Pons (tissue), 1 donor: ENCODE results near the gene GSE1.
A peak's percentile ranks its signal among the peaks of the same experiment; 100 is the strongest.

Source experiments
- DNase-seq: peaks from one replicate; pipeline ENCODE4 v3.0.0-alpha.2; 2016; ENCODE audit warnings: low spot score

GSE1 gene

DNA sequence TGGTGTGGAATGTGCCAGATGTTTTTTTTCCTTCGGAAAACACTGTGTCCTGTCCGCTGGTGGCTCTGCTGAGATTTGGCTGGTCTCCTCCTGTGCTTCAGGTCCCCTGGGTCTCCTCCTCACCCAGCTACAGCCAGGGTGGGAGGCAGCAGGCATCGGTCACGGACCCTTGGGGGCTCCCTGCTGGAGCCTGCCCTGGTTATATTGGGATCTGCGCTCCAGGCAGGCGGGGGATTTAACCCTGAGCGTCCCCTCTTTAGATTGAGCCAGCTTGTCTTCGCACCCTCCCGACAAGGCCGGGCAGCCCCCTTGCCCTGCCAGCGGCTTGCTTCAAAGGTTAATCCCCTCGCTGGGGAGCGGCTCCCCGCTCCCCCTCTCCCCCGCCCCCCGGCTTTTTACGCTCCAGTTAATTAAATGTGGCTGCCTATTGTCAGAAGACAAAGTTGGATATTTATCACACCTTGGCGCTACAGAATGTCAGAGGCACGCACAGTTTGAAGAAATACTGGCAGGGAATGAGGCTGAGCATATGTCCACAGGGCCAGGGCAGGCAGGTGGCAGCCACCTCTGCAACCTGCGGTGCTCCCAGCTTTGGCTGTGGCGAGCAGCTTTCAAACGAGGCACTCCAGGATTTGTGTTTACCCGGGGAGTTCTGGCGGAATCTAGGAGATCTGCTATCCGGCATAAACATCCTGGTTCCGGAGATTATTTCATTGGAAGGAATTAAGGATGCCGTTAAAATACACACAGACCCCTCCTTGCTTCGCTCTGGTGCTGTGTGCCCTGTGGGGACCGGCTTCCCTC, 38.2 kb upstream of the GSE1 start:
- DNase-seq: no peak

- no peak for DNase-seq
These were observed 37.2 kb upstream of the GSE1 start for GRCh38 chr16:85575920-85576319.

DNA sequence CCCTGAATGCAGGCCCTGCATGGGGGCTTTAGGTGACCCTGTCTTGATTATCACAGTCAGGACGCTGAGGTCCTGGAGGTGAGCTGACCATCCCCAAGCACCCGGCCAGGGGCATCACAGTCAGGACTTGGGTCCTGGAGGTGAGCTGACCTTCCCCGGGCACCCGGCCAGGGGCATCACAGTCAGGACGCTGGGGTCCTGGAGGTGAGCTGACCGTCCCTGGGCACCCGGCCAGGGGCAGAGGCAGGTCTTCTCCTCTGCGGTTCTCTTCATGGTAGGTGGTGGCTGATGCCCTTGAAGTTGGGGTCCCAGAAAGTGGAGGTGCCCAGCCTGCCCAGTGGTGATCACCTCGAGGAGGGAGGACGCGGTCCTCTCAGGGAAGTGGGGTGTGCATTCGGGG, 36.2 kb upstream of the GSE1 start:
- DNase-seq: no peak

DNA sequence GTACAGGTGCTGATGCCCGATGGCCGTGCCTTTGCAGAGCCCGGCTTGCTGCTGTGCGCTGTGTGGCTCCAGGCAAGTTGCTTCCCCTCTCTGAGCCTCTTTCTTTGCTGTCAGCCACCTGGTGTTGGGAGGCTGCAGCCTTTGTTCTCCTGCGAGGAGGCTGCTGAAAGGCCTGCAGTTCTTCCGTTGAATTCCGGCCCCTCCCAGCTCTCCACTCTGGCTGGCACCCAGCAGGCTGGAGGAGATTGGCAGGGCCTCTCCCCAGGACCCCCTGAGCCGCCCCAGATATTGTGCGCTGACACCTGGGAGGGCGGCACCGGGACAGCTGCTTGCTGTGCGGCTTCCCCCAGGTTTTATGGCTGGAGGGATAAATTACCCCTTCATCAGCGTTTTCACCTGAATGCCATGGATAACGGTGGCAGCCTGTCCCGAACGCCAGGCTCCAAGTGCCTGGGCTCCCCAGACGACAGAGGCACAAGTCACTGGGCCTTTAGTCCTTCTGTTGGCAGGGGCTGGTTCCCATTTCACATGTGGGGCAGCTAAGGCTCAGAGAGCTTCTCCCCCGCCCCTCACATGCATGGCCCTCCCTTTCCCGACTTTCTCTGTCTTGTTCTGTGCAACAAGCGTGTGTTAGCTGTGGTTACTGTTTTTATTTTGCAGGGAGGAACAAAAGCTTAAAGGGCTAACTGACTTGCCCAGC, 35.1 kb upstream of the GSE1 start:
- DNase-seq: no peak

GRCh38 chr16:85578599-85578948, 34.5 kb upstream of the GSE1 start:
- DNase-seq: no peak

DNA sequence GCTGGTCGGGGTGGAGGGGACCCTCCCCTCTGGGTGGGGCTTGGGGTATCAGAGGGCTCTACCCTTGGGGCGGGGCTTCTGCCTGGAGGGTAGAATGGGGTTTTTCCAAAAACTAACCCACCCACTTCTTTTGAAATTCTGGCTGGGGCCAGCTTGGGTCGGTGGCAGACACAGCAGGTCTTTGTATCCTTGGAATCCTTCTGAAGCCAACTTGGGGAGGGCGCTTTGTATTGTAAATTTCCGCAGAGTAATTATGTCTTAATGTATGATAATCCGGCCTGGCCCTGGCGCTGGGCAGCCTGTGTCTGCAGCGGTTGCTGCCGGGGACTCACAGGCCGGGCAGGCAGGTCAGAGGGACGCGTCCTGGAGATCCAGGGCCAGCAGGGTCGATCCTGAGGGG, 33.9 kb upstream of the GSE1 start:
- DNase-seq: no peak

DNA sequence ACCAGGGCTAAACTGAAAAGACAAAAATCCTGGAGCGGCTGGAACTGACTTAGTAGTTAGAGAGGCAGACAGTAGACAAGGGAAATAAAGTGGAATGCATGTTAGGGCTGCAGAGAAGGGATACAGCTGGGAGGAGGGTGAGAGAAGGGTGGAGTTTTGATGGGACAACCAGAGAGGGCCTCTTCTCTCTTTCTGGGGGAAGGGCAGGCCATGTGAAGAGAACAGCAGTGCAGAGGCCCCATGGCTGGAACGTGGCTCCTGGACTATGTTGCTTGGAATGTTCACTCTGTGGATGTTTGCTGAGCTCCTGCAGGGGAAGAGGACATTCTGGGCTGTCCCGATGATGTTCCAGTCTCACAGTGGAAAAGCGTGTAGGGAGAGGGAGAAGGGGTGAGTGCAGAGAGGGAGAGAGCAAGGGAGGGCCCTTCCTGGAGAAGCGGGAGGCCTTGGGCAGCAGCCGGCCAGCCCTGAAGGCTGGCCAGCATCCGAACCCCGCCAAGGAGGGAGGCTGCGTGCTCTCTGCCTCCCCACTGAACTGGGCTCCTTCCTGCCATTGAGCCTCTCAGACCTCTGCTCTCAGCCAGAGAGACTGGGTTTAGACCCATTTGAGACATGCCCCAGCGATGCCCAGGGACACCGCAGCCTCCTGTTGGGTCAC, 33.1 kb upstream of the GSE1 start:
- DNase-seq: no peak

DNA sequence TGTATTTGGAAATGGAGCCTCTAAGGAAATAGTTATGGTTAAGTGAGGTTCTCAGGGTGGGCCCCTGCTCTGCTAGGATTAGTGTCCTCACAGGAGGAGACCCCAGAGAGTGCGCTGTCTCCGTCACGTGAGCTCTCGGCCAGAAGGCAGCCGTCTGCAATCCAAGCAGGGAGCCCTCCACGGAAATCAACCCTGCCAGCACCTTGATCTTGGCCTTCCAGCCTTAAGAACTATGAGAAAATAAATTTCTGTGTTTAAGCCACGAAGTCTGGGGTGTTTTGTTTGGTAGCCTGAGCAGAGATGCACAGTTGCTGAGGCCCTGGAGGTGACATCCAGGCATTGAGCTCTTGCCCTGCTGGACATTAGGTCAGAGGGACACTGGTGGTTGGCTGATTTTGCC, 32.4 kb upstream of the GSE1 start:
- DNase-seq: no peak

DNA sequence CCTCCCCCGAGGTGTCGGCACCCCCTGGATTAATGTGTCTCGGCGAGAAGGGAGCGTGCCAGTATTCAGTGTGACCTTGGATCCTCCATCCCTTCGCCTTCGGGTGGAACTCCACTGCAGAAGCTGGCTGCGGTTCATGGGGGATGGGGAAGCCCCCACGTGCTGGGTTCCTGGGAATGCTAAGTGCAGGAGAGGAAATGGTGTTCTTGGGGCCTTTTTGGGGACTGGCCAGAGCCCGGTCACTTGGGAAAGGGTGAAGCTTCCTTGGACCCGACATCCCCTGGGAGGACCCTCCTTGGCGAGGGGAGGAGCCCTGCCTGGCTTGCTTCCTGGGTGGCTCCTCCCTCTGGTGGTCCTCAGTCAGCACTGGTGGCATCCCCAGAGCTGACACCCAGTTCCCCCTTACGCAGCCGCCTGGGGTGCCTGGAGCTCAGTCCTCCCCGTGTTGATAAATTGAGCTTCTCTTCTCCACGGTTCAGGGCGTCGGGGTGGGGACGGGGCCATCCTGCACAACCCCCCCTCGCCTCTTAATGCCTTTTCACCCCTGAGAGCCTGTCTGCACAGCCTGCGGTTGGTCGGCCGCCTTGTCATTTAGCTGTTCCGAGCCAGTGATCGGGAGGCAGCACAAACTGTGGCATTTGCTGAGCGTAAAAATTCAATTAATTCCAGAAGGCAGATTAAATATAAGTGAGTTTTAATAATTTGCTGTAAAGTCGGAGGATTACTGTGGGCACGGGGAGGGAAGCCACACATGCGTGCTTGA, 30.7 kb upstream of the GSE1 start:
- no peak for DNase-seq

DNA sequence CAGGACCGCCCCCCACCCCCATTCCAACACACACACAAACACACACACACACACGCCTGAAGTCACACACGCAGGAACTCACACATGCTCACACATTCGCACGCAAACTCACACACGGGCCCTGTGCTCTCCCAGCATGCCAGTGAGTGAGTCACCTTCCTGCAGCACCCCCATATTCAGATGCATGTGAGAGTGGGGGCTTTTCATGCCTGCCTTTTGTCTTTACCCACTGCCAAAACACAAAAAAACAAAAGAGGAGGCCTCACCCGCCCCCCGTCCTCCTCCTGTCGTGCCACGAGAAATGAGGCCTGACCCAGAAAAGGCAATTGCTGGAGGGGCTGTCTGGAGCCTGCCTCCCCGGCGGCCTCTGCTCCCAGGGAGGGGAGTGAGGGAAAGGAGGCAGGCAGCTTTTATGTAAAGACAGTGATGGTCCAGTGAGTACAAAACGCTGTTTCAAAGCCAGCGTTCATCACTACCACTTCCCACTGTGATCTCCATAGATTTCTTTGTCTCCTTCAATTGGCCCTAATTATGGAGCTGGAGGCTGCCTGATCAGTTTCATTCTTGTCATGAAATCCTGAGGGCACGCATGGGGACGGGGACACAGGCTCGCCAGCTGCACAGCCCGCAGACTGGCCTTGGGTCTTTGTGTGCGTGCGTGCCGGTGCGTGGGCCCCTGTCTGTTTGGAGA, 29.5 kb upstream of the GSE1 start:
- DNase-seq: peak; percentile 32

DNA sequence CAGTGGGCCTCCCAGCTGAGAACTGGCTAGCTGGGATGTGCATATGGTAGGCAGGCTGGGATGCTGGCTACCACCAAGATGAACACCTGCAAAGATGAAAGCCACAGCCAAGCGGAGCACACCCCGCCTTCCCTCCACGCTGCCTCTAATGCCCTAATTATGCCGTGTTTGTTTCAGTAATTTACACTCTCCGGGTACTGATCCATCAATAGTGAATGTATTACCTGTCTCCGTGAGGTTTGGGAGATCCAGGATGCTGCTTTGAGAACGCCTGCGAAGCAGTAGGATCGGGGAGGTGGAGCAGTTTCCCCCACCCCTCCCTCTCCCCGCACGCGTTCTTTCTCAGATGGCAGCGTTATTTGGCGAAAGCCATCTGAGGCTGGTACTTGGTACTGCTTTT, 28.9 kb upstream of the GSE1 start:
- no peak for DNase-seq

GRCh38 chr16:85584819-85585282, 28.3 kb upstream of the GSE1 start:
- DNase-seq: no peak

GRCh38 chr16:85585711-85586110, 27.4 kb upstream of the GSE1 start:
- DNase-seq: no peak

DNA sequence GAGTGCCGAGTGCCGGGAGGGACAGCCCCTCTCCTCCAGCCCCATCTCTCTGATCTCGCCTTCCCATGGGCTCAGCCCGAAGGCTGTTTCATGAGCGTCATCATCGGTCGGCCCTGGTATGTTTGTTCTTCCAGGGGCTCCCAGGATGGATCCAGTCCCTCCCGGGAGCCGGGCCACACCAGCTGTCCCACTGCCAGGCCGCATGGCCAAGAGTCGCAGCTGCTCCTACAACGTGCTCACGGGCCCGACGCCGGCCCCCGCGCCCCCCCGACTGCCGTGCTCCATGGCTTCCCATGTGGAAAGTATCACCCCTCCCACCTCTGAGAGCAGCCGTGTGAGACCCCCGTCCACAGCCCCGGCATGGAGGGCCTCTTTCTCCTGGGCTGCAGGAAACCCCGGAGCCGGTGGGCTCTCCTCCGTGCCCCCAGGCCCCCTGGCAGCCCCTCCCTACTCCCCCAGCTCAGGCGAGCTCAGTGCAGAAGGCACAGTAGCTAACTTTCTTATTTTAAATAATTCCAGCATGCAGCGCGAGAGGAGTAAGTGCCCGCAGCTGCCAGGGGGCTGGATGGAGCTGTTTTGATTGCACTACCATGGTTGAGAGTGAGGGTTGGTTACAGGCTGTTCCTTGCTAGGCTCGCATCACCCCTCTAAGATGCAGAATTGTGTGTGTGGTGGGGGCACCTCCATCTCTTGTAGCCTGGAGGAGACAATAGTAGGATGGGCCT, 26.6 kb upstream of the GSE1 start:
- DNase-seq: no peak

- DNase-seq: no peak
These were observed 25.2 kb upstream of the GSE1 start for GRCh38 chr16:85587762-85588556.

DNA sequence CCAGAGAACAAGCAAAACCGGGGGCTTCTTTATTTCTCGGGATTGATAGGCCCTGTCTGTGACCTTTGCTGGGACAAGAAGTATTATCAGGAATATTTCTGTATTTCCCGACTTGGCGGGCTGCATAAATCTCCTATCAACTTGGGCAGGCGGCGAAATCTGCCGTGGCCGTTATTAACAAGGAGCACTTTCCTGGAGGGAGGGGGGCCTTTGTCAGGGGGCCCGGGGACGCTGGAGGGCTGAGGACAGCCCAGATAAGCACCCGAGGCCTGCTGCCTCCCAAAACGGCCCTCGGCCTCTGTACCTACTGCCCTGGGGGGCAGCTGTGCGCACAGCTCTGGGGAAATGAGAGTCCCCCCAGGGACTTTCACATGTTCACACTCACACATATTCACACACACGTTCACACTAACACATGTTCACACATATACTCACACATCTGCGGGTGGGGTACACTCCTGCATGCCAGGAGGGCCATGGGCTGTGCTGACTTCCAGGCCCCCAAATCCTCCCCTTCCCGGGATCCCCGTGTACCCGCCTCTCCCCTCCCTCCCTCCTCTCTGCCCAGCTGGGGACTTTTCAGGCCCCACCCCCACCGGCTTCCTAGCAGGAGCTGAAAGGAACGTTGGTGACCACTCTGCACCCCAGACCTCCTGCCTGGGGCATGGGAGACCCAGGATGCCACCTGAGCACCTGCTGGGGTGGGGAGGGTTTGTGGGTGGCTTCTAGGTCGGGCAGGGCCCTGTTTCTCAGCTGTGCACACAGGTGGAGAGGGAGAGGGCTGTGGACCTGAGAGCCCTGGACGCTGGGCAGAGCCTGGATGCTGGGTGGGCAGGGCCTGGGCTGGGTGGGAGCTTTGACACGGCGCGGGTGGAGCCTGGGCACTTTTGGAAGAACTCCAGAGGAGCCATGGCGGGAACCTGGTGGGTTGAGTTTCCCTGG, 24.3 kb upstream of the GSE1 start:
- DNase-seq: no peak

GRCh38 chr16:85589688-85590505, 23.2 kb upstream of the GSE1 start:
- no peak for DNase-seq

GRCh38 chr16:85590506-85590832, 22.7 kb upstream of the GSE1 start:
- DNase-seq: no peak
